Measurements from ENCODE around the gene ACP5.

ACP5 gene

DNA sequence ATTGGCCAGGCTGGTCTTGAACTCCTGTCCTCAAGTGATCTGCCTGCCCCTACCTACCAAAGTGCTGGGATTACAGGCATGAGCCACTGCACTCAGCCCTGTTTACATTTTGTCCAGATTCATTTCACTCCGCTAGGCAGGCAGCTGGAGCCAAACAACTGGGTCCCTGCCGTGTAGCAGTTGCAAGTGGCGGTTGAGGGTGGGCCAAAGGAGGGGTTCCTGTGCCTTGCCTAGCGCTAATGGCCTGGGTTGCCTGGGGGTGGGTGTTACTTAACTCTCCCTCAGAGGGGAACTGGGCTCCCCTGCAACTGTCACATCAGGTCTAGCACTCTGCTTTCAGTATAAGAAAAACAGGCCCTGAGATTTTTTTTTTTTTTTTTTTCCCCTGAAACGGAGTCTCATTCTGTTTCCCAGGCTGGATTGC, 7.4 kb downstream of the ACP5 start:
- POLR2A ChIA-PET = no interaction called here
- Histone ChIP-seq H3K4me1 (ENCODE audit: control insufficient read depth, insufficient read depth, low read length) (no peaks in the 10 kb centered on the region), H3K9me3 (ENCODE audit: control insufficient read depth, insufficient read depth, low read depth, low read length) (no peaks in the 10 kb centered on the region), H3K27ac (ENCODE audit: extremely low read depth, low read depth, low read length) (no peak overlapping the region), H3K4me3 (ENCODE audit: low read depth, low read length) (no peak overlapping the region), H3K36me3 (ENCODE audit: control insufficient read depth in 2 of 2, insufficient read depth in 1 of 2, low read length in 2 of 2) (no peaks in the 10 kb centered on the region)
- CTCF ChIA-PET = interaction anchor here (0.6 to 2.2 kb wide), 3 partner anchors 10 to 187 kb away, joined by 3 to 7 read pairs (median 6); no protein-coding TSS in a partner anchor
- TF ChIP-seq ZIC2 (tag by site-specific recombination; IDR thresholded peaks at IDR 0.05) (peak; percentile 47), ZNF112 (tag by site-specific recombination; IDR thresholded peaks at IDR 0.05) (no peak), ZNF555 (tag by site-specific recombination; conservative IDR thresholded peaks at IDR 0.05) (no peak), ZBTB44 (tag by site-specific recombination; IDR thresholded peaks at IDR 0.05) (peak; percentile 64; the same call in 1 of the 2 replicates), GLIS1 (tag by site-specific recombination; IDR thresholded peaks at IDR 0.05) (peak; percentile 40; the same call in 1 of the 2 replicates), REPIN1 (tag by site-specific recombination; IDR thresholded peaks at IDR 0.05; ENCODE audit: low read depth) (no peak), ZNF423 (tag by site-specific recombination; IDR thresholded peaks at IDR 0.05) (no peak), ZSCAN23 (tag by site-specific recombination; IDR thresholded peaks at IDR 0.05) (no peak), ZNF239 (tag by site-specific recombination; IDR thresholded peaks at IDR 0.05) (no peak), ZNF514 (tag by site-specific recombination; IDR thresholded peaks at IDR 0.05) (no peak), ZBTB21 (tag by site-specific recombination; IDR thresholded peaks at IDR 0.05) (no peak), KLF1 (tag by site-specific recombination; IDR thresholded peaks at IDR 0.05) (0 out of 2 replicates have a peak, but pooled peaks have one; percentile 27), GFI1B (tag by site-specific recombination; IDR thresholded peaks at IDR 0.05) (peak; percentile 67; the same call in 1 of the 2 replicates), ZNF26 (tag by site-specific recombination; IDR thresholded peaks at IDR 0.05) (no peak), ZBTB8A (tag by site-specific recombination; IDR thresholded peaks at IDR 0.05) (peak; percentile 48), ZNF677 (tag by site-specific recombination; IDR thresholded peaks at IDR 0.05) (no peak), ZNF10 (tag by site-specific recombination; IDR thresholded peaks at IDR 0.05) (peak; percentile 49; the same call in 1 of the 2 replicates), SP2 (tag by site-specific recombination; IDR thresholded peaks at IDR 0.05) (0 out of 2 replicates have a peak, but pooled peaks have one; percentile 13), ZBTB7A (tag by site-specific recombination; IDR thresholded peaks at IDR 0.05; ENCODE audit: low read depth) (no peak), KLF7 (tag by site-specific recombination; IDR thresholded peaks at IDR 0.05; ENCODE audit: borderline replicate concordance) (no peak), ZNF76 (tag by site-specific recombination; IDR thresholded peaks at IDR 0.05; ENCODE audit: borderline replicate concordance, low read depth) (no peak)
- TF ChIP-seq, protein P1, sequence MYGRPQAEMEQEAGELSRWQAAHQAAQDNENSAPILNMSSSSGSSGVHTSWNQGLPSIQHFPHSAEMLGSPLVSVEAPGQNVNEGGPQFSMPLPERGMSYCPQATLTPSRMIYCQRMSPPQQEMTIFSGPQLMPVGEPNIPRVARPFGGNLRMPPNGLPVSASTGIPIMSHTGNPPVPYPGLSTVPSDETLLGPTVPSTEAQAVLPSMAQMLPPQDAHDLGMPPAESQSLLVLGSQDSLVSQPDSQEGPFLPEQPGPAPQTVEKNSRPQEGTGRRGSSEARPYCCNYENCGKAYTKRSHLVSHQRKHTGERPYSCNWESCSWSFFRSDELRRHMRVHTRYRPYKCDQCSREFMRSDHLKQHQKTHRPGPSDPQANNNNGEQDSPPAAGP (tag by site-specific recombination; IDR thresholded peaks at IDR 0.05) = peak; percentile 78; the same call in 1 of the 2 replicates
- TF ChIP-seq, protein P2, sequence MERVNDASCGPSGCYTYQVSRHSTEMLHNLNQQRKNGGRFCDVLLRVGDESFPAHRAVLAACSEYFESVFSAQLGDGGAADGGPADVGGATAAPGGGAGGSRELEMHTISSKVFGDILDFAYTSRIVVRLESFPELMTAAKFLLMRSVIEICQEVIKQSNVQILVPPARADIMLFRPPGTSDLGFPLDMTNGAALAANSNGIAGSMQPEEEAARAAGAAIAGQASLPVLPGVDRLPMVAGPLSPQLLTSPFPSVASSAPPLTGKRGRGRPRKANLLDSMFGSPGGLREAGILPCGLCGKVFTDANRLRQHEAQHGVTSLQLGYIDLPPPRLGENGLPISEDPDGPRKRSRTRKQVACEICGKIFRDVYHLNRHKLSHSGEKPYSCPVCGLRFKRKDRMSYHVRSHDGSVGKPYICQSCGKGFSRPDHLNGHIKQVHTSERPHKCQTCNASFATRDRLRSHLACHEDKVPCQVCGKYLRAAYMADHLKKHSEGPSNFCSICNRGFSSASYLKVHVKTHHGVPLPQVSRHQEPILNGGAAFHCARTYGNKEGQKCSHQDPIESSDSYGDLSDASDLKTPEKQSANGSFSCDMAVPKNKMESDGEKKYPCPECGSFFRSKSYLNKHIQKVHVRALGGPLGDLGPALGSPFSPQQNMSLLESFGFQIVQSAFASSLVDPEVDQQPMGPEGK (tag by site-specific recombination; IDR thresholded peaks at IDR 0.05) = peak; percentile 49; the same call in 1 of the 2 replicates
- TF ChIP-seq, protein P3, sequence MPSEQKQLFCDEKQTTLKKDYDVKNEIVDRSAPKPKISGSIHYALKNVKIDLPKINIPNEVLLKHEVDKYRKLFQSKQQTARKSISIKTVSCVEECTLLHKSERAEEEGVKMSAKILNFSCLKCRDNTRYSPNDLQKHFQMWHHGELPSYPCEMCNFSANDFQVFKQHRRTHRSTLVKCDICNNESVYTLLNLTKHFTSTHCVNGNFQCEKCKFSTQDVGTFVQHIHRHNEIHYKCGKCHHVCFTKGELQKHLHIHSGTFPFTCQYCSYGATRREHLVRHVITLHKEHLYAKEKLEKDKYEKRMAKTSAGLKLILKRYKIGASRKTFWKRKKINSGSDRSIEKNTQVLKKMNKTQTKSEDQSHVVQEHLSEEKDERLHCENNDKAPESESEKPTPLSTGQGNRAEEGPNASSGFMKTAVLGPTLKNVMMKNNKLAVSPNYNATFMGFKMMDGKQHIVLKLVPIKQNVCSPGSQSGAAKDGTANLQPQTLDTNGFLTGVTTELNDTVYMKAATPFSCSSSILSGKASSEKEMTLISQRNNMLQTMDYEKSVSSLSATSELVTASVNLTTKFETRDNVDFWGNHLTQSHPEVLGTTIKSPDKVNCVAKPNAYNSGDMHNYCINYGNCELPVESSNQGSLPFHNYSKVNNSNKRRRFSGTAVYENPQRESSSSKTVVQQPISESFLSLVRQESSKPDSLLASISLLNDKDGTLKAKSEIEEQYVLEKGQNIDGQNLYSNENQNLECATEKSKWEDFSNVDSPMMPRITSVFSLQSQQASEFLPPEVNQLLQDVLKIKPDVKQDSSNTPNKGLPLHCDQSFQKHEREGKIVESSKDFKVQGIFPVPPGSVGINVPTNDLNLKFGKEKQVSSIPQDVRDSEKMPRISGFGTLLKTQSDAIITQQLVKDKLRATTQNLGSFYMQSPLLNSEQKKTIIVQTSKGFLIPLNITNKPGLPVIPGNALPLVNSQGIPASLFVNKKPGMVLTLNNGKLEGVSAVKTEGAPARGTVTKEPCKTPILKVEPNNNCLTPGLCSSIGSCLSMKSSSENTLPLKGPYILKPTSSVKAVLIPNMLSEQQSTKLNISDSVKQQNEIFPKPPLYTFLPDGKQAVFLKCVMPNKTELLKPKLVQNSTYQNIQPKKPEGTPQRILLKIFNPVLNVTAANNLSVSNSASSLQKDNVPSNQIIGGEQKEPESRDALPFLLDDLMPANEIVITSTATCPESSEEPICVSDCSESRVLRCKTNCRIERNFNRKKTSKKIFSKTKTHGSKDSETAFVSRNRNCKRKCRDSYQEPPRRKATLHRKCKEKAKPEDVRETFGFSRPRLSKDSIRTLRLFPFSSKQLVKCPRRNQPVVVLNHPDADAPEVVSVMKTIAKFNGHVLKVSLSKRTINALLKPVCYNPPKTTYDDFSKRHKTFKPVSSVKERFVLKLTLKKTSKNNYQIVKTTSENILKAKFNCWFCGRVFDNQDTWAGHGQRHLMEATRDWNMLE (tag by site-specific recombination; conservative IDR thresholded peaks at IDR 0.05; ENCODE audit: low read depth) = no peak
